Measurements from ENCODE around the gene CCDC47.

The CCDC47 gene

DNA sequence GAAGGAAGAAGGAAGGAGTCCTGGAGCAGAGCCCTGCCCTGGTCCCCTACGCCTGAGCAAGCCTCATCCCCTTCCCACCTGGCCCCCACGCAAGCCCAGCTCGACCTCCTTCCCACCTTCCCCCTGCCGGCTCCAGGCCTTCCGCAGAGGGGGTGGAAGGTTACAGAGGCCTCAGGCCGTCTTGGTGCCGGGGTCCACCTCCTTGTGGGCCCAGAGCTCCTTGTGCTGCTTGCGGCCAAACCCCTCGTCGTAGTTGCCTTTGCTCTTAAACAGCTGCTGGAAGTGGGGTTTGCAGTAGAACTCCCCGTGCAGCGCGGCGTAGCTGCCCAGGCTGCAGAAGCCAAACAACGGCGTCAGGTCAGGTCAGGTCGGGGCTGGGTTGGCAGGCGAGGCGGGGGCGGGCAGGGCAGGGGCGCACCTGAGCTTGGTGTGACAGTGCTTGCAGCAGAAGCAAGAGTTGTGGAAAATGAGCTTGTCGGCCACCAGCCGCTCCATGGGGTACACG is 75.0 kb downstream of the CCDC47 start:
- DNase-seq (ENCODE audit: low read depth) = no peak

DNA sequence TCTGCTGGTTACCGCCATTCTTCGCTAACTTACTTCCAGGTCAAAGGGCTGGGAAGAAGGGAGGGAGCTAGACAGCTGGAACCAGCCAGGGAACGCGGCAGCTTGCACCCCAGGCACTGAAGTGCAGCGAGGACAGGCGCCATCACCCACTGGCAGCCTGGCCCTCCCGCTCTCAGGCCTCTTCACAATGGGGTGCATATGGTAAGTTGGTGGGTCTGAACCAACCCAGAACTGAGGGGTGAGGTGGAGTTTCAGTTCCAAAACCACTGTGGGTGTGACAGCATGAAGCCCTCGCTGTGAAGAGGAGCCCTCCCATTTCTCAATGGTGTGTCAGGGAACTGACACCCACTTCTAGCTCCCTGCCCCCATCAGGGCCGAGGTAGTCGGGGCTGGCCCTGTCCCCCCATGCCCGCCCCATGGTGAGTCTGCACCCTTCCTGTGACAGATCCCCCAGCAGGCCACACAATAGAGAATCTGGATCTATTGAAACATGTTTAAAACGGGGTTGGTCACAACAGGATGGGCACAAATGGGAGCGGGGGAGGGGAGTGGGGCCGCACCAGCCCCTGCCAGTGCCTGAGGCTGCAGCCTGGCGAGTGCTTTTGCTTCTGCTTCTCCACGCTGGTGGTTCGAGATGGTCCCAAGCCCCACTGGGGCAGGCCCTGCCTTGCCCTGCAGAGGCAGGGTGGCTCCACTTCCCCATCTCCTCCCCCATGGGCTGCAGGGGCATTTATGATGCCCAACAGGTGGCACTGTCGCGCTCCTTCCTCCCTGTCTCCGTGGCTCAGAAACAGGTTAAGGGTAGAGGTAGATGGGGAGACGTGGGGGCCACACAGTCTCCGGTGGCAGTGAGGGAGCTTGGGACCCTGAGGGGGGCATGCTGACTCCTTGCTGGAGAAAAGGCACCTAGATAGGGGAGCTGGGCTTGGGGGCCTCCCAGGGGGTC is 75.8 kb downstream of the CCDC47 start:
- no peak for DNase-seq (ENCODE audit: low read depth)

GRCh38 chr17:63696381-63696961 is 76.9 kb downstream of the CCDC47 start:
- no peak for DNase-seq (ENCODE audit: low read depth)

DNA sequence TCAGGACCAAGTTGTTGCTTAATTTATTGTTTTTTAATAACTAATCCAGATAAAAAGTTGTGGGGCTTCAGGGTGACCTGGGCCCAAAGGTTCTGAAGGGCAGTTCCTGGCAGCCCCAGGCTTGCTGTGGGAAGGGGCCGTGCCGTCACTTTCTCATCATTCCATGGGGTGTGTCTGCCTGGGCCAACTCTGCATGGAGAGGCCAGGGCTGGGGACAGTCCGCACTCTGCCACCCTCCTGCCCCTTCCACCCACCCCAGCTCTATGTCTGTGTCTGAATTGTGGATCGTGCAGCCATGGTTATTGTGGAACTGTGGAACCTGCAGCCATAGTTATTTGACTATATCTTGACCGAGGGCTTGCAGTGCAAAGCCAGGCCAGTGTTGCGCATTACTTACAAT is 77.5 kb downstream of the CCDC47 start:
- no peak for DNase-seq (ENCODE audit: low read depth)

Data from stimulated activated CD8-positive, alpha-beta memory T cell treated with anti-CD3 and anti-CD28 coated beads, Interleukin-7, amount 100 ng/mL, for 24 hours (primary cell).